Endothelial cell of umbilical vein (primary cell): ENCODE measurements around the gene EDEM3. TPM values are rescaled to one million over a fixed set of nuclear protein-coding genes. Genes with fewer than 3 reads are reported as not detected.
A peak's percentile ranks its signal among the peaks of the same experiment; 100 is the strongest.

Experiments
- BruUV-seq: library from RNA; stranded (reverse); fragments of 400-500 nt; replicated peaks from 2 replicates; lab custom pipeline; 2021; lab: Mats Ljungman, UMichigan
- CTCF ChIA-PET: fragments of 300-600, 350-600 bp; sonication (Branson Sonifier 250); formaldehyde crosslinking; loops from one replicate; lab custom pipeline; 2021; ENCODE audit warnings: antibody characterized with exemption, inconsistent platforms; lab: Charles Lee
- POLR2A ChIA-PET: fragments of 300-600, 350-600 bp; sonication (Branson Sonifier 250); formaldehyde crosslinking; loops from one replicate; lab custom pipeline; 2021; ENCODE audit warnings: antibody characterized with exemption, inconsistent platforms; lab: Charles Lee
- DNase-seq: peaks from one replicate; pipeline ENCODE4 v3.0.0-alpha.2; 2011; ENCODE audit warnings: low read depth, low spot score
- FAIRE-seq: peaks from 2 replicates; lab custom pipeline; 2011; peaks lifted over from hg19 to GRCh38; lab: Jason Lieb, UNC
- H2AFZ ChIP-seq: 2 replicates; pipeline ENCODE4 v1.6.0; 2012; ENCODE audit warnings: low read depth, low read length, control low read depth, inconsistent platforms
- H3K27ac ChIP-seq: 2 replicates; pipeline ENCODE4 v1.5.1; 2011; ENCODE audit warnings: low read depth, mild to moderate bottlenecking, control low read depth, low read length, moderate library complexity; ENCODE audit not compliant: insufficient read depth
- H3K27me3 ChIP-seq, 2 experiments: 2 replicates each; pipeline versions ENCODE4 v1.6.0 to v1.6.1; 2011; ENCODE audit warnings: low read length in 2 of 2, mixed read lengths in 1 of 2; ENCODE audit not compliant: control insufficient read depth in 2 of 2, insufficient read depth in 2 of 2
- H3K36me3 ChIP-seq, 2 experiments: 2 replicates in 1 of 2; 3 replicates in 1 of 2; pipeline ENCODE4 v1.5.1; 2011; ENCODE audit warnings: low read length in 2 of 2, mild to moderate bottlenecking in 1 of 2, moderate library complexity in 1 of 2; ENCODE audit not compliant: control insufficient read depth in 2 of 2, insufficient read depth in 2 of 2; ENCODE audit errors: extremely low read depth in 1 of 2
- H3K4me1 ChIP-seq: 3 replicates; pipeline ENCODE4 v1.5.1; 2011; ENCODE audit warnings: mild to moderate bottlenecking, low read length; ENCODE audit not compliant: control insufficient read depth, insufficient read depth; ENCODE audit errors: extremely low read depth
- H3K4me2 ChIP-seq: 2 replicates; pipeline ENCODE4 v1.6.1; 2011; ENCODE audit warnings: low read length, control low read depth, mixed read lengths; ENCODE audit not compliant: insufficient read depth
- H3K4me3 ChIP-seq, 3 experiments: fragments of 200-600 bp in 1 of 3; sonication (generic), shearing (Covaris generic) in 1 of 3; replicated peaks in 1 of 3; 2 replicates each; pipeline ENCODE4 v1.5.1; 2011 to 2016; ENCODE audit warnings: control low read depth in 3 of 3, low read length in 3 of 3, mild to moderate bottlenecking in 2 of 3, inconsistent platforms in 1 of 3, low read depth in 1 of 3, moderate library complexity in 1 of 3; ENCODE audit not compliant: insufficient read depth in 1 of 3
- H3K79me2 ChIP-seq: 2 replicates; pipeline ENCODE4 v1.6.0; 2012; ENCODE audit warnings: low read length, inconsistent platforms; ENCODE audit not compliant: control insufficient read depth, insufficient read depth
- H3K9ac ChIP-seq: replicated peaks from 2 replicates; pipeline ENCODE3; 2011; ENCODE audit warnings: low read length, control low read depth; ENCODE audit not compliant: insufficient read depth; ENCODE audit errors: extremely low read depth
- H3K9me1 ChIP-seq: replicated peaks from 3 replicates; pipeline ENCODE4 v1.6.0; 2011; ENCODE audit warnings: mild to moderate bottlenecking, low read length; ENCODE audit not compliant: control insufficient read depth, insufficient read depth; ENCODE audit errors: extremely low read depth
- H3K9me3 ChIP-seq: replicated peaks from 2 replicates; pipeline ENCODE4 v1.5.1; 2012; ENCODE audit warnings: low read length, inconsistent platforms; ENCODE audit not compliant: control insufficient read depth, insufficient read depth
- H4K20me1 ChIP-seq: replicated peaks from 2 replicates; pipeline ENCODE3; 2011; ENCODE audit warnings: mild to moderate bottlenecking, low read length; ENCODE audit not compliant: control insufficient read depth, insufficient read depth; ENCODE audit errors: extremely low read depth
- CTCF ChIP-seq, 2 donors: IDR thresholded peaks; 1 replicate in 1 of 2; 2 replicates in 1 of 2; pipeline ENCODE4 v1.5.1; 2011; ENCODE audit warnings: low read length in 2 of 2, mild to moderate bottlenecking in 2 of 2, moderate library complexity in 2 of 2, control low read depth in 1 of 2, inconsistent platforms in 1 of 2, low read depth in 1 of 2; ENCODE audit not compliant: insufficient read depth in 1 of 2; ENCODE audit errors: extremely low read depth in 1 of 2
- EZH2 ChIP-seq: IDR thresholded peaks from 2 replicates; pipeline ENCODE4 v1.6.1; 2012; ENCODE audit warnings: borderline replicate concordance, low read depth, mild to moderate bottlenecking, moderate library complexity, low read length, inconsistent platforms; ENCODE audit not compliant: severe bottlenecking
- FOS ChIP-seq: IDR thresholded peaks from 2 replicates; pipeline ENCODE4 v1.6.1; 2011; ENCODE audit warnings: mild to moderate bottlenecking, low read length, moderate library complexity, borderline replicate concordance; ENCODE audit not compliant: insufficient read depth
- GATA2 ChIP-seq: IDR thresholded peaks from 2 replicates; pipeline ENCODE4 v1.7.0; 2011; ENCODE audit warnings: low read depth, mild to moderate bottlenecking, moderate library complexity, mixed read lengths, low read length; ENCODE audit not compliant: insufficient read length, insufficient read depth
- JUN ChIP-seq: IDR thresholded peaks from 2 replicates; pipeline ENCODE4 v1.6.1; 2011; ENCODE audit warnings: borderline replicate concordance, low read depth; ENCODE audit not compliant: insufficient read length, insufficient read depth
- MAX ChIP-seq: IDR thresholded peaks from 2 replicates; pipeline ENCODE4 v1.6.1; 2011; ENCODE audit not compliant: insufficient read depth, insufficient read length
- MYC ChIP-seq: IDR thresholded peaks from one replicate; pipeline ENCODE4 v1.6.1; 2011; ENCODE audit warnings: mild to moderate bottlenecking, low read depth, low read length
- POLR2A ChIP-seq: IDR thresholded peaks from 2 replicates; pipeline ENCODE4 v1.6.1; 2012; ENCODE audit warnings: low read depth, mild to moderate bottlenecking, control low read depth, low read length
- POLR2AphosphoS5 ChIP-seq: IDR thresholded peaks from 2 replicates; pipeline ENCODE4 v1.6.1; 2012; ENCODE audit warnings: low read depth, mild to moderate bottlenecking, control low read depth, low read length, moderate library complexity; ENCODE audit not compliant: insufficient read depth
- dilution Hi-C: fragments of 300-500 bp; cut with MboI; formaldehyde crosslinking; loops from one replicate; pipeline ENCODE4 v1.15.0; 2019; ENCODE audit warnings: low sequenced_read_pairs; ENCODE audit not compliant: extremely low pct_ligation_motif_present
- intact Hi-C: fragments of 100-400 bp; cut with micrococcal nuclease; formaldehyde crosslinking; loops from one replicate; pipeline ENCODE4 v1.10.0; 2022
- polyA plus RNA-seq, 4 experiments: library from polyadenylated mRNA; depleted of rRNA in 3 of 4; stranded (reverse) in 3 of 4; unstranded in 1 of 4; fragments of >200 nt; gene quantifications; 2 replicates each; pipeline versions ENCODE4 v1.2.1 to v1.2.3, GENCODE V29; 2011 to 2012; ENCODE audit warnings: missing spikeins in 1 of 4
- total RNA-seq: library from RNA; stranded (reverse); gene quantifications from 2 replicates; pipeline ENCODE4 v1.2.3, GENCODE V29; 2021

Gene EDEM3
- total and polyA plus RNA-seq, 2 donors (not counting 3 experiments of a cell fraction or from before 2014, with no cell fraction given), result 6.6 to 26.3 TPM

- FAIRE-seq (no peak), DNase-seq (peak; percentile 81)
- CTCF ChIA-PET, result interaction anchor here (0.6 to 3.0 kb wide), 9 partner anchors 13 to 981 kb away, joined by 3 to 16 read pairs (median 4); partner anchors contain the start of gene HMCN1
- TSS peak; percentile 64 for BruUV-seq
- dilution Hi-C loops, result no loop called here
- H4K20me1 ChIP-seq, result no peaks in the 10 kb centered on the region
- peak overlapping the region; percentile 76 for H3K27ac ChIP-seq
- H2AFZ ChIP-seq, result peak overlapping the region; percentile 26
- peaks cover 0 to 3% of the 10 kb centered on the region in 2 experiments for H3K27me3 ChIP-seq
- peaks cover 16% of the 10 kb centered on the region for H3K4me1 ChIP-seq
- H3K36me3 ChIP-seq, result no peaks in the 10 kb centered on the region
- H3K9ac ChIP-seq, result peak overlapping the region; percentile 79
- POLR2A ChIA-PET, result no interaction called here
- H3K79me2 ChIP-seq, result peaks cover 13% of the 10 kb centered on the region
- intact Hi-C loops, result loop anchor here (2.0 kb wide), 1 partner anchor 51 kb away; no protein-coding TSS in a partner anchor
- peak overlapping the region; percentile 88 for H3K4me2 ChIP-seq
- peak overlapping the region; percentile 46 to 81 (median 76) for H3K4me3 ChIP-seq
- TF ChIP-seq MYC (no peak), POLR2AphosphoS5 (no peak), GATA2 (no peak), JUN (no peak), EZH2 (no peak), POLR2A (no peak), CTCF (IDR thresholded peaks at IDR 0.05; ENCODE audit: extremely low read depth in 1 of 2, insufficient read depth in 1 of 2, low read depth in 1 of 2, low read length in 2 of 2) (no peak), FOS (no peak), MAX (no peak)
- H3K9me1 ChIP-seq, result no peaks in the 10 kb centered on the region
- no peaks in the 10 kb centered on the region for H3K9me3 ChIP-seq
Observed at GRCh38 chr1:184753608-184754475, 816 bp downstream of the EDEM3 start.
